WTC11 (cell line): ENCODE measurements around the gene STAU1. TPM values are rescaled to one million over a fixed set of nuclear protein-coding genes. Genes with fewer than 3 reads are reported as not detected.
"Not testable (repeated sequence)": the region's sequence is repeated elsewhere in the genome, so short reads cannot be mapped to it uniquely, and the experiment has no call there.

Experiments
- ATAC-seq: fragments of 200-7000 bp; cut with Tn5 transposase; 2 replicates; pipeline ENCODE4 v1.10.0; 2021; ENCODE audit warnings: mild to moderate bottlenecking, moderate library complexity
- CTCF ChIA-PET: fragments of 300-600 bp; sonication (Branson Sonifier 250); formaldehyde crosslinking; loops from one replicate; lab custom pipeline; 2021; ENCODE audit warnings: antibody characterized with exemption; lab: Charles Lee
- POLR2A ChIA-PET: fragments of 350-600 bp; sonication (Branson Sonifier 250); formaldehyde crosslinking; loops from one replicate; lab custom pipeline; 2021; ENCODE audit warnings: antibody characterized with exemption; lab: Charles Lee
- DNase-seq: peaks from one replicate; pipeline ENCODE4 v3.0.0; 2021; ENCODE audit warnings: low spot score
- H3K27ac Mint-ChIP-seq: 2 replicates; pipeline ENCODE4 v1.8.0; 2021; ENCODE audit warnings: mixed read lengths
- H3K27me3 Mint-ChIP-seq: 2 replicates; pipeline ENCODE4 v1.8.0; 2021; ENCODE audit warnings: low read depth, mild to moderate bottlenecking, moderate library complexity, mixed read lengths
- H3K36me3 Mint-ChIP-seq: 2 replicates; pipeline ENCODE4 v1.8.0; 2021; ENCODE audit warnings: mixed read lengths
- H3K4me1 Mint-ChIP-seq: 2 replicates; pipeline ENCODE4 v1.8.0; 2022; ENCODE audit warnings: mixed read lengths
- H3K4me3 Mint-ChIP-seq: 2 replicates; pipeline ENCODE4 v1.8.0; 2021; ENCODE audit warnings: mild to moderate bottlenecking, moderate library complexity, mixed read lengths
- H3K9me3 Mint-ChIP-seq: 2 replicates; pipeline ENCODE4 v1.8.0; 2021; ENCODE audit warnings: mixed read lengths
- ATF1 ChIP-seq: sonication (generic); formaldehyde crosslinking; IDR thresholded peaks from 2 replicates; pipeline ENCODE4 v1.8.1; 2023; ENCODE audit warnings: mild to moderate bottlenecking, moderate library complexity, missing genetic modification reagents
- ELF4 ChIP-seq: sonication (generic); formaldehyde crosslinking; IDR thresholded peaks from 2 replicates; pipeline ENCODE4 v1.8.1; 2022; ENCODE audit warnings: low read depth, mild to moderate bottlenecking, moderate library complexity, missing genetic modification reagents
- EMX1 ChIP-seq: fragments of 250-450 bp; sonication (Bioruptor Pico); IDR thresholded peaks from 2 replicates; pipeline ENCODE4 v1.8.0; 2021; ENCODE audit warnings: mild to moderate bottlenecking
- FOXJ3 ChIP-seq: sonication (generic); formaldehyde crosslinking; IDR thresholded peaks from 2 replicates; pipeline ENCODE4 v1.9.0; 2021; ENCODE audit warnings: missing genetic modification reagents, mild to moderate bottlenecking, borderline replicate concordance
- HMGA2 ChIP-seq: fragments of 250-450 bp; sonication (Bioruptor Pico); IDR thresholded peaks from 2 replicates; pipeline ENCODE4 v1.4.0; 2021; ENCODE audit warnings: mild to moderate bottlenecking, moderate library complexity
- JAZF1 ChIP-seq: fragments of 250-450 bp; sonication (Bioruptor Pico); IDR thresholded peaks from 2 replicates; pipeline ENCODE4 v1.9.0; 2021; ENCODE audit warnings: moderate library complexity, mild to moderate bottlenecking, inconsistent platforms
- JUN ChIP-seq: sonication (generic); formaldehyde crosslinking; IDR thresholded peaks from 2 replicates; pipeline ENCODE4 v1.8.0; 2023; ENCODE audit warnings: mild to moderate bottlenecking, missing genetic modification reagents
- NFE2L1 ChIP-seq: sonication (generic); formaldehyde crosslinking; IDR thresholded peaks from 2 replicates; pipeline ENCODE4 v1.8.1; 2023; ENCODE audit warnings: missing genetic modification reagents
- NR2C2 ChIP-seq: sonication (generic); formaldehyde crosslinking; IDR thresholded peaks from 2 replicates; pipeline ENCODE4 v1.8.0; 2022; ENCODE audit warnings: mild to moderate bottlenecking, missing genetic modification reagents
- NR3C1 ChIP-seq: sonication (generic); formaldehyde crosslinking; conservative IDR thresholded peaks from 2 replicates; pipeline ENCODE4 v1.8.1; 2023; ENCODE audit warnings: low read depth, mild to moderate bottlenecking, missing genetic modification reagents
- RELA ChIP-seq: sonication (generic); formaldehyde crosslinking; IDR thresholded peaks from 2 replicates; pipeline ENCODE4 v1.8.1; 2022; ENCODE audit warnings: missing genetic modification reagents, mild to moderate bottlenecking, borderline replicate concordance
- TP53 ChIP-seq: sonication (generic); formaldehyde crosslinking; IDR thresholded peaks from 2 replicates; pipeline ENCODE4 v1.8.1; 2023; ENCODE audit warnings: mild to moderate bottlenecking, missing genetic modification reagents
- ZNF138 ChIP-seq: sonication (generic); formaldehyde crosslinking; conservative IDR thresholded peaks from 2 replicates; pipeline ENCODE4 v1.8.1; 2022; ENCODE audit warnings: mild to moderate bottlenecking, moderate library complexity, missing genetic modification reagents
- ZNF317 ChIP-seq: sonication (generic); formaldehyde crosslinking; IDR thresholded peaks from 2 replicates; pipeline ENCODE4 v1.8.1; 2023; ENCODE audit warnings: low read depth, mild to moderate bottlenecking, moderate library complexity, missing genetic modification reagents, borderline replicate concordance
- total RNA-seq: library from RNA; stranded (reverse); gene quantifications from 3 replicates; pipeline ENCODE4 v1.2.3, GENCODE V29; 2021
- TF ChIP-seq, protein P1 (sequence below): sonication (generic); formaldehyde crosslinking; conservative IDR thresholded peaks from 2 replicates; pipeline ENCODE4 v1.8.1; 2022; ENCODE audit warnings: mild to moderate bottlenecking, missing genetic modification reagents
- TF ChIP-seq, protein P2 (sequence below): fragments of 250-450 bp; sonication (Bioruptor Pico); conservative IDR thresholded peaks from 2 replicates; pipeline ENCODE4 v1.9.0; 2021; ENCODE audit warnings: mild to moderate bottlenecking
- TF ChIP-seq, protein P3 (sequence below): fragments of 250-450 bp; sonication (Bioruptor Pico); IDR thresholded peaks from 2 replicates; pipeline ENCODE4 v1.9.0; 2021; ENCODE audit warnings: mild to moderate bottlenecking, borderline replicate concordance
- TF ChIP-seq, protein P4 (sequence below): sonication (generic); formaldehyde crosslinking; IDR thresholded peaks from 2 replicates; pipeline ENCODE4 v1.8.1; 2023; ENCODE audit warnings: mild to moderate bottlenecking, missing genetic modification reagents, borderline replicate concordance
- TF ChIP-seq, protein P5 (sequence below): sonication (generic); formaldehyde crosslinking; IDR thresholded peaks from 2 replicates; pipeline ENCODE4 v1.8.1; 2022; ENCODE audit warnings: mild to moderate bottlenecking, moderate library complexity, missing genetic modification reagents

The STAU1 gene
- total RNA-seq, 1 experiment from 2014 or later: 92.6 TPM

DNA sequence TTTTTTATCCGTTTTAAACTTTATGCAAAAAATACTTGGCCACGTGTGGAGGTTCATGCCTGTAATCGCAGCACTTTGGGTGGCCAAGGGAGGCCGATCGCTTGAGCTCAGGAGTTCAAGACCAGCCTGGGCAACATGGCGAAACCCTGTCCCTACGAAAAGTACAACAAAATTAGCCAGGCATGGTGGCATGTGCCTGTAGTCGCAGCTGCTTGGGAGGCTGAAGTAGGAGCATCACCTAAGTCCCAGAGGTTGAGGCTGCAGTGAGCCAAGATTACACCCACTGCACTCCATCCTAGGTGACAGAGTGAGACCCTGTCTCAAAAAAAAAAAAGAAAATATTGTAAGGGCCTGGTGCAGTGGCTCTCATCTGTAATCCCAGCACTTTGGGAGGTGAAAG is 97.0 kb downstream of the STAU1 start:
- Mint-ChIP-seq H3K4me1 (no peaks in the 10 kb centered on the region), H3K27ac (no peak overlapping the region), H3K27me3 (no peaks in the 10 kb centered on the region), H3K9me3 (no peaks in the 10 kb centered on the region), H3K36me3 (peaks cover 95% of the 10 kb centered on the region)
- DNase-seq (no peak), ATAC-seq (no peak)
- POLR2A ChIA-PET: no interaction called here
- CTCF ChIA-PET: no interaction called here
- TF ChIP-seq, protein P1, sequence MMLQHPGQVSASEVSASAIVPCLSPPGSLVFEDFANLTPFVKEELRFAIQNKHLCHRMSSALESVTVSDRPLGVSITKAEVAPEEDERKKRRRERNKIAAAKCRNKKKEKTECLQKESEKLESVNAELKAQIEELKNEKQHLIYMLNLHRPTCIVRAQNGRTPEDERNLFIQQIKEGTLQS (CRISPR knock-in tag): no peak
- TF ChIP-seq JAZF1 (no peak), EMX1 (no peak), NFE2L1 (CRISPR knock-in tag) (no peak), FOXJ3 (CRISPR knock-in tag) (no peak), TP53 (CRISPR knock-in tag) (no peak), HMGA2 (no peak), NR3C1 (CRISPR knock-in tag) (no peak), NR2C2 (no peak), JUN (no peak), ZNF138 (CRISPR knock-in tag) (no peak), ZNF317 (CRISPR knock-in tag) (no peak), RELA (CRISPR knock-in tag) (no peak), ELF4 (CRISPR knock-in tag) (no peak), ATF1 (no peak)
- TF ChIP-seq, protein P2, sequence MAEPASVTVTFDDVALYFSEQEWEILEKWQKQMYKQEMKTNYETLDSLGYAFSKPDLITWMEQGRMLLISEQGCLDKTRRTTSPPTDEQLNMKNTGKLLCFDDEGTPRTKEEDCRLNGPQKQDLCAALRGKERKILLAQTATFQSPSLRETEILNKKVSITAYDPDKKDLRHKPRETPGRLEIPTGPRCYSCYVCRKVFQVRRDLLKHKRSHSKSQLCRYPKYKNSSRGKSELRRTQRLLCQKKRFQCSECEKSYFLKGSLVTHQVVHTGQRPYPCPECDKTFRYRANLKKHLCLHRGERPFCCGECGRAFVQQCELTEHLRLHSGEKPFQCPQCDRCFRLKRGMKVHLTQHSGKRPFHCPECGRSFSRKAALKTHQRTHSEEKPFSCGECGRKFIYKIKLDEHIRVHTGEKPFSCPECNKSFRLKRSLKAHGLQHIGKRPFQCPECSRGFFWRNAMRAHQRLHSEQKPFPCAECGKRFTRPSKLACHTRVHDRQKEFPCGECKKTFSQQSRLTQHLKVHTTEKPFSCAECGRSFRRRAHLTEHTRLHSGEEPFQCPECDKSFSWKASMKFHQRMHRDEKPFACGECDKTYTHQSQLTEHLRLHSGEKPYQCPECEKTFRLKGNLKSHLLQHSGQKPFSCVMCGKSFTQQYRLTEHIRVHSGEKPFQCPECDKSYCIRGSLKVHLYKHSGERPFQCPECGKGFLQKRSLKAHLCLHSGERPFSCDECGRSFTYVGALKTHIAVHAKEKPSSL (CRISPR knock-in tag): no peak
- TF ChIP-seq, protein P3, sequence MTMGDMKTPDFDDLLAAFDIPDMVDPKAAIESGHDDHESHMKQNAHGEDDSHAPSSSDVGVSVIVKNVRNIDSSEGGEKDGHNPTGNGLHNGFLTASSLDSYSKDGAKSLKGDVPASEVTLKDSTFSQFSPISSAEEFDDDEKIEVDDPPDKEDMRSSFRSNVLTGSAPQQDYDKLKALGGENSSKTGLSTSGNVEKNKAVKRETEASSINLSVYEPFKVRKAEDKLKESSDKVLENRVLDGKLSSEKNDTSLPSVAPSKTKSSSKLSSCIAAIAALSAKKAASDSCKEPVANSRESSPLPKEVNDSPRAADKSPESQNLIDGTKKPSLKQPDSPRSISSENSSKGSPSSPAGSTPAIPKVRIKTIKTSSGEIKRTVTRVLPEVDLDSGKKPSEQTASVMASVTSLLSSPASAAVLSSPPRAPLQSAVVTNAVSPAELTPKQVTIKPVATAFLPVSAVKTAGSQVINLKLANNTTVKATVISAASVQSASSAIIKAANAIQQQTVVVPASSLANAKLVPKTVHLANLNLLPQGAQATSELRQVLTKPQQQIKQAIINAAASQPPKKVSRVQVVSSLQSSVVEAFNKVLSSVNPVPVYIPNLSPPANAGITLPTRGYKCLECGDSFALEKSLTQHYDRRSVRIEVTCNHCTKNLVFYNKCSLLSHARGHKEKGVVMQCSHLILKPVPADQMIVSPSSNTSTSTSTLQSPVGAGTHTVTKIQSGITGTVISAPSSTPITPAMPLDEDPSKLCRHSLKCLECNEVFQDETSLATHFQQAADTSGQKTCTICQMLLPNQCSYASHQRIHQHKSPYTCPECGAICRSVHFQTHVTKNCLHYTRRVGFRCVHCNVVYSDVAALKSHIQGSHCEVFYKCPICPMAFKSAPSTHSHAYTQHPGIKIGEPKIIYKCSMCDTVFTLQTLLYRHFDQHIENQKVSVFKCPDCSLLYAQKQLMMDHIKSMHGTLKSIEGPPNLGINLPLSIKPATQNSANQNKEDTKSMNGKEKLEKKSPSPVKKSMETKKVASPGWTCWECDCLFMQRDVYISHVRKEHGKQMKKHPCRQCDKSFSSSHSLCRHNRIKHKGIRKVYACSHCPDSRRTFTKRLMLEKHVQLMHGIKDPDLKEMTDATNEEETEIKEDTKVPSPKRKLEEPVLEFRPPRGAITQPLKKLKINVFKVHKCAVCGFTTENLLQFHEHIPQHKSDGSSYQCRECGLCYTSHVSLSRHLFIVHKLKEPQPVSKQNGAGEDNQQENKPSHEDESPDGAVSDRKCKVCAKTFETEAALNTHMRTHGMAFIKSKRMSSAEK (CRISPR knock-in tag): no peak
- TF ChIP-seq, protein P4, sequence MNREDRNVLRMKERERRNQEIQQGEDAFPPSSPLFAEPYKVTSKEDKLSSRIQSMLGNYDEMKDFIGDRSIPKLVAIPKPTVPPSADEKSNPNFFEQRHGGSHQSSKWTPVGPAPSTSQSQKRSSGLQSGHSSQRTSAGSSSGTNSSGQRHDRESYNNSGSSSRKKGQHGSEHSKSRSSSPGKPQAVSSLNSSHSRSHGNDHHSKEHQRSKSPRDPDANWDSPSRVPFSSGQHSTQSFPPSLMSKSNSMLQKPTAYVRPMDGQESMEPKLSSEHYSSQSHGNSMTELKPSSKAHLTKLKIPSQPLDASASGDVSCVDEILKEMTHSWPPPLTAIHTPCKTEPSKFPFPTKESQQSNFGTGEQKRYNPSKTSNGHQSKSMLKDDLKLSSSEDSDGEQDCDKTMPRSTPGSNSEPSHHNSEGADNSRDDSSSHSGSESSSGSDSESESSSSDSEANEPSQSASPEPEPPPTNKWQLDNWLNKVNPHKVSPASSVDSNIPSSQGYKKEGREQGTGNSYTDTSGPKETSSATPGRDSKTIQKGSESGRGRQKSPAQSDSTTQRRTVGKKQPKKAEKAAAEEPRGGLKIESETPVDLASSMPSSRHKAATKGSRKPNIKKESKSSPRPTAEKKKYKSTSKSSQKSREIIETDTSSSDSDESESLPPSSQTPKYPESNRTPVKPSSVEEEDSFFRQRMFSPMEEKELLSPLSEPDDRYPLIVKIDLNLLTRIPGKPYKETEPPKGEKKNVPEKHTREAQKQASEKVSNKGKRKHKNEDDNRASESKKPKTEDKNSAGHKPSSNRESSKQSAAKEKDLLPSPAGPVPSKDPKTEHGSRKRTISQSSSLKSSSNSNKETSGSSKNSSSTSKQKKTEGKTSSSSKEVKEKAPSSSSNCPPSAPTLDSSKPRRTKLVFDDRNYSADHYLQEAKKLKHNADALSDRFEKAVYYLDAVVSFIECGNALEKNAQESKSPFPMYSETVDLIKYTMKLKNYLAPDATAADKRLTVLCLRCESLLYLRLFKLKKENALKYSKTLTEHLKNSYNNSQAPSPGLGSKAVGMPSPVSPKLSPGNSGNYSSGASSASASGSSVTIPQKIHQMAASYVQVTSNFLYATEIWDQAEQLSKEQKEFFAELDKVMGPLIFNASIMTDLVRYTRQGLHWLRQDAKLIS (CRISPR knock-in tag): no peak
- TF ChIP-seq, protein P5, sequence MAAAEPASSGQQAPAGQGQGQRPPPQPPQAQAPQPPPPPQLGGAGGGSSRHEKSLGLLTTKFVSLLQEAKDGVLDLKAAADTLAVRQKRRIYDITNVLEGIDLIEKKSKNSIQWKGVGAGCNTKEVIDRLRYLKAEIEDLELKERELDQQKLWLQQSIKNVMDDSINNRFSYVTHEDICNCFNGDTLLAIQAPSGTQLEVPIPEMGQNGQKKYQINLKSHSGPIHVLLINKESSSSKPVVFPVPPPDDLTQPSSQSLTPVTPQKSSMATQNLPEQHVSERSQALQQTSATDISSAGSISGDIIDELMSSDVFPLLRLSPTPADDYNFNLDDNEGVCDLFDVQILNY (CRISPR knock-in tag): no peak
- TF ChIP-seq, all 79 proteins: peak for 0
- no peak overlapping the region for H3K4me3 Mint-ChIP-seq

DNA sequence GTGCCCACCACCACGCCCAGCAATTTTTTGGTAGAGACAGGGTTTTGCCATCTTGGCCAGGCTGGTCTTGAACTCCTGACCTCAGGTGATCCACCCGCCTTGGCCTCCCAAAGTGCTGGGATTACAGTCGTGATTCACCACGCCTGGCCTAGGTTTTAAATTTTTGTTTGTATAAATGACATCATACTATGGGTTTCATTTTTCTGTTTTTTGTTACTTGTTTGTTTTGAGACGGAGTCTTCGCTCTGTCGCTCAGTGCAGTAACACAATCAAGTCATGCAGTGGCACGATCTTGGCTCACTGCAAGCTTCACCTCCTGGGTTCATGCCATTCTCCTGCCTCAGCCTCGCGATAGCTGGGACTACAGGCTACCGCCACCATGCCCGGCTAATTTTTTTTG is 105.8 kb downstream of the STAU1 start:
- H3K4me3 Mint-ChIP-seq, ATAC-seq, POLR2A ChIA-PET, H3K4me1 Mint-ChIP-seq, H3K9me3 Mint-ChIP-seq, H3K27me3 Mint-ChIP-seq, CTCF ChIA-PET, H3K27ac Mint-ChIP-seq, DNase-seq: not testable (repeated sequence)
- peaks cover 78% of the 10 kb centered on the region for H3K36me3 Mint-ChIP-seq
